IgD-negative memory B cell (primary cell): Measurements from ENCODE around the gene ITIH5. TPM values are rescaled to one million over a fixed set of nuclear protein-coding genes. Genes with fewer than 3 reads are reported as not detected.

Source experiments
- H3K27ac Mint-ChIP-seq, 3 donors: one replicate each; pipeline ENCODE4 v1.8.0; 2020 to 2022; ENCODE audit warnings: mild to moderate bottlenecking in 3 of 3, mixed read lengths in 3 of 3, moderate library complexity in 1 of 3
- H3K27me3 Mint-ChIP-seq: one replicate; pipeline ENCODE4 v1.8.0; 2021; ENCODE audit warnings: mixed read lengths
- H3K36me3 Mint-ChIP-seq: one replicate; pipeline ENCODE4 v1.8.0; 2020; ENCODE audit warnings: mild to moderate bottlenecking, mixed read lengths
- H3K4me1 Mint-ChIP-seq, 3 donors: one replicate each; pipeline ENCODE4 v1.8.0; 2020 to 2022; ENCODE audit warnings: mixed read lengths in 3 of 3, mild to moderate bottlenecking in 1 of 3
- H3K4me3 Mint-ChIP-seq, 4 donors: one replicate each; pipeline ENCODE4 v1.8.0; 2020 to 2022; ENCODE audit warnings: mild to moderate bottlenecking in 4 of 4, mixed read lengths in 4 of 4, moderate library complexity in 3 of 4
- H3K9me3 Mint-ChIP-seq, 3 donors: one replicate each; pipeline ENCODE4 v1.8.0; 2020 to 2021; ENCODE audit warnings: mixed read lengths in 3 of 3, mild to moderate bottlenecking in 1 of 3
- polyA plus RNA-seq: library from polyadenylated mRNA; unstranded; fragments of 300-500 nt; fragmentation: Illumina TruSeq; gene quantifications from one replicate; pipeline ENCODE4 v1.2.3, GENCODE V29; 2021

The ITIH5 gene
- polyA plus RNA-seq, 1 donor from 2014 or later: not detected

DNA sequence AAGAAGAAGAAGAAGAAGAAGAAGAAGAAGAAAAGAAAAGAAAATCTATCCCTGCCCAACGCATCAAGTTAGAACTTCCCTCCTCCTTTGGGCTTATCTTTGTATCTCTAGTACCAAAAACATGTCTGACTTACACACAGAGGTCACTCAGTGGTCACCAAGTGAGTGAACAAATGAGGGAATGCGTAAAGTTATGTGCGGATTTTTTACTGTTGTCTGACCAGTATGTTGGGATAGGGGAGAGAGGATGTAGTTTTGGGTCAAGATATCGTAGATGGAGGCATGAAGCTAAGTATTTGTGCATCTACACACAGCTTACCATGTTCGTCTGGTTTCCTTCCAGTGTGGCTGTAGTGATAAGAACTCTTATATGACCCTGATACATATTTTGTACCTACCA, 99.9 kb downstream of the ITIH5 start:
- H3K27ac Mint-ChIP-seq: no peak overlapping the region
- H3K9me3 Mint-ChIP-seq: no peaks in the 10 kb centered on the region
- no peaks in the 10 kb centered on the region for H3K4me1 Mint-ChIP-seq
- H3K36me3 Mint-ChIP-seq: peaks cover 2% of the 10 kb centered on the region
- no peak overlapping the region for H3K4me3 Mint-ChIP-seq
- peaks cover 2% of the 10 kb centered on the region for H3K27me3 Mint-ChIP-seq

DNA sequence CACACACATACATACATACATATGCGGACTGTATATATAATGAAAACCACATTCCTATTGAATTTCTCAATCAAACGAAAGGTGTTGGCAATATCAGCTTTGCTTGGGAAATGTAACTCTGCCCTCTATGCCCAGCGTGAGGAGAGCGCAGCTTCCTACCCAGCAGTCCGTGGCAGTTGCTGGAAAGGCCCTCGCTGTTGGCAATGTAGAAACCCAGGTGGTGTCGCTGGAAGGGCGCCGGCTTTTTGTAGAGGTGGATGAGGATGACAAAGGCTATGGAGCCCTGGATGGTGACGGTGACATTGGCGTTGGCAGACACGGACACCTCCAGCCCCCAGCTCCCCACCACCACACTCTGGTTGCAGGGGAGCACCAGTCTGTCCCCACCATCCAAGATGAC, 100.9 kb downstream of the ITIH5 start:
- Mint-ChIP-seq H3K27me3 (no peaks in the 10 kb centered on the region), H3K4me1 (no peaks in the 10 kb centered on the region), H3K9me3 (no peaks in the 10 kb centered on the region), H3K4me3 (no peak overlapping the region), H3K27ac (peak overlapping the region in 1 of 3 donors; percentile 59), H3K36me3 (peaks cover 2% of the 10 kb centered on the region)

DNA sequence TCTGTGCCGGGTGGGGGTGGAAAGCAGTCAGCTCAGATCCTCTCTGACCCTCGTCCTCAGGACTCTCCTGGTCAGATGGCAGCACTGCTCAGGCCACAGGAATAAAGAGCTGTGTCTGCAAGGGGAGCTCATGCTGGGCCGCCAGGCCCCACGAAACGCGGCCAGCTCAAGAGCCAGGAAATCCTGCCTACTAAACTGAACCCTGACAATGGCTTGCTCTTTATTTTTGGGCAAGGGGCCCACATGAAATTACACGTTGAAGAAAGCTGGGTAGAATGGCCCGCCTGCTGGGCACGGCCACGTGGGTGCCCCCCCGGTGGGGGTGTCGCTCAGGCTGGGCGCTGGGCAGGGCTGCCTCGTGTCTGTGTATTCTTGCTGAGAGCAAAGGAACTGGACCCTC, 103.0 kb downstream of the ITIH5 start:
- H3K27ac Mint-ChIP-seq: no peak overlapping the region
- no peak overlapping the region for H3K4me3 Mint-ChIP-seq
- H3K4me1 Mint-ChIP-seq: no peaks in the 10 kb centered on the region
- H3K27me3 Mint-ChIP-seq: peaks cover 2% of the 10 kb centered on the region
- no peaks in the 10 kb centered on the region for H3K9me3 Mint-ChIP-seq
- H3K36me3 Mint-ChIP-seq: peaks cover 2% of the 10 kb centered on the region

DNA sequence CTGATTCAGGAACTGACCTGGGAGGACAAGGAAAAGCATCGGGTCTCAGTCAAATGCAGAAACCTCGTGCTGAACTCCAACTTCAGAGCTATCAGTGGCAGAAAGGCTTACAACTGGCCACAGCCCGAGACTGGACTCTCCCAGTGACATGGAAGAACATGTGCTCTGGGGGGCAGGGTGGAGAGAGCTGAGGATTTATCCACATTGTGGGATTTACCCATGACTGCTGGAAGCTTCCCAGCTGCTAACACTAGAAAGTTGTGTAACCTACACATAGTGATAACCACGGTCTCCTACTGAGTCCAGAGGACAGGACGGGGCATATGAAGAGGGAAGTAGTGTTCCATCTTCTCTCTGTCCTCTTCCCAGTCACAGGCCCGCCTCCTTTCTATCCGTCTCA, 103.4 kb downstream of the ITIH5 start:
- H3K27ac Mint-ChIP-seq: no peak overlapping the region
- no peak overlapping the region for H3K4me3 Mint-ChIP-seq

DNA sequence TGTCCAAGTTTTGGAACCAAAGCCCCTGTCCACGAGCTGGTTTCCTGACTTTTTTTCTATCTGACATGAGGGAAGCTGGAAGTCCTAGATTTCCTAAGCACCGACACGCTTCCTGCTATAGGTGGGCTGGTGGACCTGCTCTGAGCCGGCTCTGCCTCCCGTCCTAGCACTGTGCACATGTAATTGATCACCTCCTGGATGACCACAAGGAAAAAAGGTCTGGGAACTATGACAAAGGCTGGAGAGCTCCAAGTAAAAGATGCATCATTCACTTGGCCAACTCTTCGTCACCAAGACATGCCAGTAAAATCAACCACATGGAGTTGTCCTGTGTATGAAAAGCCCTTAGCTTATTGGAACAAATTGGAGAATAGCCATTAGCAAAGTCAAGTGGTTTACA, 104.8 kb downstream of the ITIH5 start:
- peaks cover 0 to 2% (median 1%) of the 10 kb centered on the region in 3 donors for H3K4me1 Mint-ChIP-seq
- no peak overlapping the region for H3K27ac Mint-ChIP-seq
- H3K4me3 Mint-ChIP-seq: no peak overlapping the region

More for the DNA sequence above, 103.4 kb downstream of the ITIH5 start:
- H3K9me3 Mint-ChIP-seq: no peaks in the 10 kb centered on the region
- H3K27me3 Mint-ChIP-seq: peaks cover 2% of the 10 kb centered on the region
- H3K36me3 Mint-ChIP-seq: peaks cover 2% of the 10 kb centered on the region
- no peaks in the 10 kb centered on the region for H3K4me1 Mint-ChIP-seq

DNA sequence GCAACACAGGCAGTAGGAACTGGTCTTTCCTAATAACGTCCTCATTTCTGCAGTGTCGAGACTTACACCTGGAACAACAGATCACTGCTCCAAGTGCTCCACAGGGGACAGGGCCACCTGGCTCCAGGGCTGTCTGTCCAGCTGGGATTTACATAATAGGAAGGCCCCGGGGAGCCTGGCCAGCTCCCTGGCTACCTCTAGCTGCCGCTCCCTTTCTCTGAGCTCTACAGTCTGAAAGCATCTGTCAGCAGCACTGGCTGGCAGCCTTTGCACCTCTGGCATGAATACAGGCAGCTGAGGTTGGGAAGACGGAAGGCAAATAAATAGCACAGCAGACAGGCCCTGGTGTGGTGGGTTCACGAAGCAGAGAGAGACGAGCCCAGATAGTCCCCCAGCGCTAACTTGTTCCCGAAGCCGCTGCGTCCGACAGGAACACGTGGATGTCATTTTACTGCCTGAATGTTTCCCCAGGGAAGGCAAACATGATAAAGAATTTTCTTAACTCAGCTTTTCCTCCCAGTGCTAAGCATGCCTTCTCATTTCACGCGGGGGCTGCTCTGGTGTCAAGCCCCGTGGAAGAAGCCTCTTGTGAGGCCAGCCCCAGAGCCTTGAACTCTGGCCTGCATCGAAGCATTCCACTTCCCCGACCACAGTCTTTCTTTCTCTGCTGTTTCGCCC, 105.4 kb downstream of the ITIH5 start:
- no peak overlapping the region for H3K4me3 Mint-ChIP-seq
- no peaks in the 10 kb centered on the region for H3K9me3 Mint-ChIP-seq
- H3K4me1 Mint-ChIP-seq: peaks cover 0 to 2% (median 1%) of the 10 kb centered on the region in 3 donors
- H3K27me3 Mint-ChIP-seq: peaks cover 4% of the 10 kb centered on the region
- no peak overlapping the region for H3K27ac Mint-ChIP-seq
- no peaks in the 10 kb centered on the region for H3K36me3 Mint-ChIP-seq

More for the DNA sequence above, 104.8 kb downstream of the ITIH5 start:
- H3K27me3 Mint-ChIP-seq: peaks cover 3% of the 10 kb centered on the region
- H3K36me3 Mint-ChIP-seq: no peaks in the 10 kb centered on the region
- no peaks in the 10 kb centered on the region for H3K9me3 Mint-ChIP-seq

DNA sequence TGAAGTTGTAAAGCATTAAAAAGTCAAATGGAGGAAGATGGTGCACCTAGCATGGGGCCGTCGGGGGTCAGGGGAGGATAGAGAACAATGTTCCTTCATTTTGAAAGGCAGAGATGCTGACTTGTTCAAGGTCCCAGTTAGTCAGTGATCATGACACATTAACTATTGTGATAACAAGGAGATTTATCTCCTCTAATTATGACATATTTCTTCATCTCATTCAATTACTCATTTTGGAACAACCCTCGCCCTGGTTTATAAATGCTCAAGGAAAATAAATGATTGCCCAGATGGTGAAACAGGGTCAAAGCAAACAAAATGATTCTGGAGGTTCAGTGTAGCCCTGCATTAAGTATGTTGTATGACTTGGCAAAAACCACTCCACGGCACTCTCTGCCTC, 106.2 kb downstream of the ITIH5 start:
- no peaks in the 10 kb centered on the region for H3K36me3 Mint-ChIP-seq
- H3K27me3 Mint-ChIP-seq: peaks cover 4% of the 10 kb centered on the region
- H3K4me1 Mint-ChIP-seq: peaks cover 0 to 2% (median 1%) of the 10 kb centered on the region in 3 donors
- no peaks in the 10 kb centered on the region for H3K9me3 Mint-ChIP-seq
- H3K4me3 Mint-ChIP-seq: no peak overlapping the region
- H3K27ac Mint-ChIP-seq: no peak overlapping the region

DNA sequence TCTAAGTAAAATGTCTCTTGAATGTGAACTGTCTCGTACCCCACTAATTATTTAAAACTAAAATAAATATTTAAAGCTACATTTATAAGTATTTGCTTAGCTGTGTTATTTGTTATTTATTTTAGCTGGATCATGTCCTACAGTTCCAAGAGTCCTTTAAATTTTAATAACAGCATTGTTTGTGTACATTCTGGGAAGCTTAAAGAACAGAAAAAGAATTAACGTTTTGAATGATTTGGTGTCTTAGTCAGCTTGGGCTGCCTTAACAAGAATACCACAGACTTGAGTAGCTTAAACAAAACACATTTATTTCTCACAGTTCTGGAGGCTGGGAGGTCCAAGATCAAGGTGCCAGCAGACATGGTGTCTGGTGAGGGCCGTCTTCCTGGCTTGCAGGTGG, 107.4 kb downstream of the ITIH5 start:
- Mint-ChIP-seq H3K4me3 (no peak overlapping the region), H3K9me3 (no peaks in the 10 kb centered on the region), H3K27ac (no peak overlapping the region), H3K36me3 (no peaks in the 10 kb centered on the region), H3K4me1 (peaks cover 0 to 2% (median 1%) of the 10 kb centered on the region in 3 donors), H3K27me3 (peaks cover 4% of the 10 kb centered on the region)

DNA sequence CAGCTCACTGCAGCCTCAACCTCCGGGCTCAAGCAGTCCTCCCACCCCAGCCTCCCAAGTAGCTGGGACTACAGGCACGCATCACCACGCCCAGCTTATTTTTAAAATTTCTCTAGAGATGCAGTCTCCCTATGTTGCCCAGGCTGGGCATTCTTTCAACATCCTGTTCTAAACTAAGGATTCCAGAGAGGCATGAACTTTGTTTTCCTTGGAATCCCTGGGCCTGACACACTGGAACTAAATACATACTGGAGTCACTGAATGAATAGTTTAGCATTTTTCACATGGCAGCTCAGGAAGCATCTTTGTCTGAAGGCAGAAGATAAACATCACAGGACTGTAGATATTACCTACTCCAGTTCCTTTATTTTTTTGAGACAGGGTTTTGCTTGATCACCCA, 108.7 kb downstream of the ITIH5 start:
- H3K27me3 Mint-ChIP-seq: peaks cover 4% of the 10 kb centered on the region
- H3K36me3 Mint-ChIP-seq: no peaks in the 10 kb centered on the region
- H3K27ac Mint-ChIP-seq: no peak overlapping the region
- H3K9me3 Mint-ChIP-seq: peaks cover 0 to 2% (median 0%) of the 10 kb centered on the region in 3 donors
- no peak overlapping the region for H3K4me3 Mint-ChIP-seq
- H3K4me1 Mint-ChIP-seq: peaks cover 0 to 2% (median 1%) of the 10 kb centered on the region in 3 donors

DNA sequence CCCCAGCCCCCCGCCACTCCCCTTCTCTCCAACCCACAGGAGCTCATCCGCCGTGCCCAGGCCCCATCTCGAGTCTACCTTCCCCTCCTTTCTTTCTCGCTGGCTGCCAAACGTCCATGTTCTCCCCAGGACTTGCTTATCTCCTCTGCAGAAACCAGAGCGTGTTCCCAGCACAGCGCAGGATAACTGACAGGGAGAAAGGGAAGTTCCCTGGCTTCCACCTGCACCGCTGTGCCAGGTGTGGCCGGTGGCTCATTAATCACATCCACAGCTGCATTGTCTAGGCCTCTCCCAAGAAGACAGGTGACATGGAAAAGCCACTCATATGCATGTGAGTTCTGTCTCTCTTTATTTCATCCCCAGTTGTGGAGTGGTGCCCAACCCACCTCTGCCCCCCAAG, 113.2 kb downstream of the ITIH5 start:
- H3K27ac Mint-ChIP-seq: no peak overlapping the region

DNA sequence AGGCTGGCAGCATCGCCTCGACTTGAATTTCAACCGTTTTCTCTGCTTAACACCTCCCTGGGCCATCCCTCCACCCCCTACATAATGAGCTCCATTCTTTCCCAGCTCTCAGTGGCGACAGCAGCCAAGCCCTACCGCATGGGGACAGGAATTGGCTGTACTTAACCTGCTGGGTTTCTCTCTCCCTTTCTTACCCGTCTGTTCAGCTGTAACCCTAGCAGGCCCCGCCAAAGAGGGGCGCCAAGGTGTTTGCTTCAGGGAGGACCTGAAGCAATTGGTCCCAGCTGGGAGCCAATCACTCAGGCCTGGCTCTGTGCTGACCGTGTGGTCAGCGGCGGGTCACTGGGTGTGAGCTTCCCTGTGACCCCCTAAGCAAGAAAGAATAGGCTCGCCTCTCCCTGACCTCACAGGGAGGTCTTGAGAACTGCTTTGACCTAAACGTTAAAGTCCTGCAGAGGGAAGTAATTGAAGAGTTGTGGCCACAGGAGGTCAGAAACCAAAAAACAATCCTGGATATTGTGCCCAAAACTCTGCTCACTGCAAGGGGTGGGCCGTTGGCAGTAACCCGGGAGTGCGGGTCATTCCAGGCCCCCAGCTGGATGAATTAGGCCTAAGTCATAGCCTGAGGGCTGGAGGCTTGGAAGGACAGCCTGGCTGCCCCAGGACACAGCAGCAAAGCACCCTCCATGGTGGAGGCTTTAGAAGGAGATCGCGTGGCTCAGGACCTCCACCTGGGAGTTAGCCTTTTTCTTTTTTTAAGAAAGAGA, 114.6 kb downstream of the ITIH5 start:
- Mint-ChIP-seq H3K9me3 (peaks cover 0 to 2% (median 0%) of the 10 kb centered on the region in 3 donors), H3K27ac (peak overlapping the region in 1 of 3 donors; percentile 79), H3K4me3 (peak overlapping the region in 1 of 4 donors; percentile 29), H3K27me3 (peaks cover 5% of the 10 kb centered on the region), H3K36me3 (peaks cover 5% of the 10 kb centered on the region), H3K4me1 (peaks cover 0 to 1% (median 0%) of the 10 kb centered on the region in 3 donors)

More for the DNA sequence above, 113.2 kb downstream of the ITIH5 start:
- Mint-ChIP-seq H3K4me1 (peaks cover 0 to 2% (median 1%) of the 10 kb centered on the region in 3 donors), H3K36me3 (peaks cover 2% of the 10 kb centered on the region), H3K9me3 (peaks cover 0 to 2% (median 0%) of the 10 kb centered on the region in 3 donors), H3K4me3 (no peak overlapping the region), H3K27me3 (peaks cover 2% of the 10 kb centered on the region)

DNA sequence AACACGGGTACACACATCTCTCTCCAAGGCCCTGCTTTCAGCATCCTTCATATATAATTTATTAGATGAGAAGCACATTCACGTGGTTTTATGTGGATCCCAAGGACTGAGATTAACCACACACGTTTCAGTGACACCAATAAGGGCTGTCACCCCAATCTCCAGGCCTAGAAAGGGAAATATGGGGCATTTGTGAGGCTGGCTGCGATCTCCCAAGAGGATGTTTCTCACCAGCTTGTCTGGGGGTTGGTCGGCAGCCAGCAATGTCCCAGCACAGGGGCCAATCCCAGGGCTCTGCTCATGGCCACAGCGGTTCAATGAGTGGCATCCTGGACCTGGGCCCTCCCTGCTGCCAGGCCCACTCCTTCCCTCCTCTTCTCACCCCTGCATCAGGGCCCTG, 115.5 kb downstream of the ITIH5 start:
- Mint-ChIP-seq H3K27ac (no peak overlapping the region), H3K27me3 (peaks cover 3% of the 10 kb centered on the region), H3K4me3 (no peak overlapping the region), H3K9me3 (peaks cover 0 to 2% (median 0%) of the 10 kb centered on the region in 3 donors), H3K4me1 (no peaks in the 10 kb centered on the region), H3K36me3 (peaks cover 5% of the 10 kb centered on the region)

DNA sequence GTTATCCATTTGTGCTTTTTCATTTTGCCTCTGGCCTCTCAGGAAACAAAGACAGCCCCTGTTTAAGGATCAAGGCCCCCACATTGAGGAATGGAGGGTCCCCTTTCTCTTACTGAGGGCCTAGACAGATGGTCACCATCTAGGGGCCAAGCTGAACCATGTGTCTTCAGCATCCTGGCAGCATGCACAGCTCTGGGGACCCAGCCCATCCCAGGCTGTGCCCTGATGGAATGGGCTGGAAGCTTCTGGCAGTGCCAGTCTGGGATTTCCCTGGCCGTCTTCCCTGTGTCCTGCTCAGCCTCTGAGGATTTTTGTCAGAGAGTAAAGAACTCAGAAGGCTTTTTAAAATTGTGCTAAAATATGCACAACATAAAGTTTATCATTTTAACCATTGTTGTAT, 116.8 kb downstream of the ITIH5 start:
- H3K27ac Mint-ChIP-seq: no peak overlapping the region
- H3K27me3 Mint-ChIP-seq: peaks cover 3% of the 10 kb centered on the region
- H3K4me1 Mint-ChIP-seq: no peaks in the 10 kb centered on the region
- peaks cover 0 to 2% (median 0%) of the 10 kb centered on the region in 3 donors for H3K9me3 Mint-ChIP-seq
- H3K36me3 Mint-ChIP-seq: peaks cover 5% of the 10 kb centered on the region
- no peak overlapping the region for H3K4me3 Mint-ChIP-seq

DNA sequence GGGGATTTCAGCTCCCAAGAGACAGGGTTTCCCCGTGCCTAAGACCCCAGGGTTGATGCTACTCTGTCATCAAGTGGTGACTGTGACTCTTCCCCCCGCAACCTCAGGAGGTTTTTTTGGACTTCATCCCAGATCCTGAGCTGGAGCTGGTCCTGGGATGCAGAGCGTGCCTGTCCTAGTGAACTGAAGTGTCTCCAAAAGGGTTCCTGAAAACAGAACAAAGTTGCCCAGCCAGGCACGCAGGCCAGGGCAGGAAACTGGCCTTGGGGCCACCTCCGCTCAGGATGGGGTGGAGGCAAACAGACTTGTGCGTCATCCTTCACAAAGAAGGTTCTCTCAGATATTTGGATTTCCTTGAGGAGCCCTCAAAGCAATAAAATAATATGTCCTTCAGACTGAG, 118.9 kb downstream of the ITIH5 start:
- H3K36me3 Mint-ChIP-seq: peaks cover 5% of the 10 kb centered on the region
- H3K4me1 Mint-ChIP-seq: no peaks in the 10 kb centered on the region
- H3K27ac Mint-ChIP-seq: no peak overlapping the region
- no peaks in the 10 kb centered on the region for H3K9me3 Mint-ChIP-seq
- peaks cover 3% of the 10 kb centered on the region for H3K27me3 Mint-ChIP-seq
- H3K4me3 Mint-ChIP-seq: no peak overlapping the region

DNA sequence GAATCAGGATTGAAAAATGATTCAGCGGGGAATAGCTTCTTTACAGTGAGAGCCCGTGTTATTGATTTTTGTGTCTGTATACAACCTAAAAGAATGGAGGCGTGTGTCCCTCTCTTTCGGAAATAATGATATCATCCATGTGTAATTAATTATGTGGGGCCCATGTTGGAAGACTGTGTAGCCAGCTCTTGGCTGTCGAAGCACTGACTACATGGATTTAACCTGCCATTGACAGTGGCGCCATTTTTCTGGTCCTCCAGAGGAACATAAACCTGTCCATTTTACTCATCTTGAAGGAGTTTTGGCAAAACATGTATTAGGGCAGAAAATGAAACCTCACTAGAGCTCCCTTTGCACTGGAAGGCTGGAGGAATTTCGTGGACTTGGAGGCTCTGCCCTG, 119.6 kb downstream of the ITIH5 start:
- H3K4me1 Mint-ChIP-seq: no peaks in the 10 kb centered on the region
- no peaks in the 10 kb centered on the region for H3K9me3 Mint-ChIP-seq
- H3K27ac Mint-ChIP-seq: no peak overlapping the region
- peaks cover 3% of the 10 kb centered on the region for H3K27me3 Mint-ChIP-seq
- peaks cover 5% of the 10 kb centered on the region for H3K36me3 Mint-ChIP-seq
- H3K4me3 Mint-ChIP-seq: no peak overlapping the region
